Karpas-422 (cell line): Measurements from ENCODE around the gene CWC27. TPM values are rescaled to one million over a fixed set of nuclear protein-coding genes. Genes with fewer than 3 reads are reported as not detected.

Experiments used
- DNase-seq: peaks from one replicate; pipeline ENCODE4 v3.0.0-alpha.2; 2015
- H2AFZ ChIP-seq: fragments of 200-600 bp; sonication (generic); 2 replicates; pipeline ENCODE4 v1.6.1; 2014; ENCODE audit warnings: antibody characterized with exemption, low read length, mixed read lengths
- H3K27ac ChIP-seq: fragments of 200-600 bp; sonication (generic); 2 replicates; pipeline ENCODE4 v1.5.1; 2014; ENCODE audit warnings: mild to moderate bottlenecking, low read length, moderate library complexity
- H3K27me3 ChIP-seq: fragments of 200-600 bp; sonication (generic); 2 replicates; pipeline ENCODE4 v1.6.1; 2014; ENCODE audit warnings: low read length, mixed read lengths
- H3K36me3 ChIP-seq: fragments of 200-600 bp; sonication (generic); 2 replicates; pipeline ENCODE4 v1.6.1; 2014; ENCODE audit warnings: low read length, mixed read lengths; ENCODE audit not compliant: insufficient read depth
- H3K4me1 ChIP-seq: fragments of 200-600 bp; sonication (generic); 2 replicates; pipeline ENCODE4 v1.6.1; 2014; ENCODE audit warnings: mild to moderate bottlenecking, low read length, mixed read lengths
- H3K4me2 ChIP-seq: fragments of 200-600 bp; sonication (generic); 2 replicates; pipeline ENCODE4 v1.6.1; 2014; ENCODE audit warnings: low read length, low read depth, mild to moderate bottlenecking; ENCODE audit not compliant: poor library complexity, severe bottlenecking
- H3K4me3 ChIP-seq: fragments of 200-600 bp; sonication (generic); 2 replicates; pipeline ENCODE4 v1.5.1; 2014; ENCODE audit warnings: mild to moderate bottlenecking, antibody characterized with exemption, low read length, mixed read lengths
- H3K79me2 ChIP-seq: fragments of 200-600 bp; sonication (generic); 2 replicates; pipeline ENCODE4 v1.6.1; 2014; ENCODE audit warnings: mild to moderate bottlenecking, low read length, mixed read lengths
- H3K9ac ChIP-seq: fragments of 200-600 bp; sonication (generic); 2 replicates; pipeline ENCODE4 v1.6.0; 2014; ENCODE audit warnings: low read length
- H3K9me2 ChIP-seq: fragments of 200-600 bp; sonication (generic), shearing (Covaris generic); replicated peaks from 2 replicates; pipeline ENCODE4 v1.6.0; 2014; ENCODE audit warnings: mild to moderate bottlenecking, low read length, moderate library complexity; ENCODE audit not compliant: insufficient read depth
- H3K9me3 ChIP-seq: fragments of 300-700, 200-600 bp; sonication (generic); 2 replicates; pipeline ENCODE4 v1.6.1; 2014; ENCODE audit warnings: low read length, mixed read lengths
- H4K20me1 ChIP-seq: fragments of 200-600 bp; sonication (generic); 2 replicates; pipeline ENCODE4 v1.6.1; 2014; ENCODE audit warnings: mild to moderate bottlenecking, antibody characterized with exemption, low read length, low read depth; ENCODE audit not compliant: insufficient read depth
- total RNA-seq: library from RNA; depleted of rRNA; stranded (reverse); fragments of >200 nt; shearing (Covaris generic); gene quantifications from 2 replicates; pipeline ENCODE4 v1.2.3, GENCODE V29; 2014; ENCODE audit warnings: low replicate concordance

The CWC27 gene
- total RNA-seq, 1 experiment from 2014 or later = 24.5 TPM

DNA sequence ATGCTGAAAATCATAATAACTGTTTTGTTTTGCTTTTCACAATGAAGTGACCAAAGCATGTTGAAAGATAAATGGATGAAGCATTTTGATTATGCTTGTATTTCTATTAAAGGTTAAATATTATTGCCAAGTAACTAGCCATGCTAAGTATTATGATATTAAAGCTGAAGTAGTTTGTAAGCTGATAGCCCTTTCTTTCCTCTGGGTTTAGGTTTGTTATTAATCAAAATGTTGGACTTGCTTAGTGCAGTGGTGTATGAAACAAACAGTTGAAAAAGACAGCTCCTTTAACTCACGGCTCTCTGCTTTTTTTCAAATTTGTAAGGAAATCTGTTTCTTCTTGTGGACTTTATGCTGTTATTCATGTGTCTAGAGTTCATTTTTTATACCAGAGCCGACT, 246.0 kb downstream of the CWC27 start:
- H3K36me3 ChIP-seq = no peaks in the 10 kb centered on the region
- DNase-seq = no peak
- no peak overlapping the region for H3K9ac ChIP-seq
- H4K20me1 ChIP-seq = no peaks in the 10 kb centered on the region
- no peaks in the 10 kb centered on the region for H3K79me2 ChIP-seq
- no peaks in the 10 kb centered on the region for H3K9me3 ChIP-seq
- H3K9me2 ChIP-seq = no peaks in the 10 kb centered on the region
- H3K27ac ChIP-seq = no peak overlapping the region
- H3K4me1 ChIP-seq = no peaks in the 10 kb centered on the region
- H3K4me3 ChIP-seq = no peak overlapping the region
- no peak overlapping the region for H3K4me2 ChIP-seq
- H3K27me3 ChIP-seq = no peaks in the 10 kb centered on the region
- no peak overlapping the region for H2AFZ ChIP-seq

- H2AFZ ChIP-seq = no peak overlapping the region
- H3K27ac ChIP-seq = no peak overlapping the region
- H3K27me3 ChIP-seq = no peaks in the 10 kb centered on the region
- no peaks in the 10 kb centered on the region for H3K36me3 ChIP-seq
- no peak for DNase-seq
- no peaks in the 10 kb centered on the region for H3K4me1 ChIP-seq
- H3K9me2 ChIP-seq = no peaks in the 10 kb centered on the region
- H3K4me3 ChIP-seq = no peak overlapping the region
- no peaks in the 10 kb centered on the region for H3K79me2 ChIP-seq
- H3K4me2 ChIP-seq = no peak overlapping the region
- H3K9me3 ChIP-seq = no peaks in the 10 kb centered on the region
- no peaks in the 10 kb centered on the region; the same call in 1 of the 2 replicates for H4K20me1 ChIP-seq
- H3K9ac ChIP-seq = no peak overlapping the region
Measured at GRCh38 chr5:65015767-65016166, 247.0 kb downstream of the CWC27 start.

- H2AFZ ChIP-seq = no peak overlapping the region
- no peaks in the 10 kb centered on the region for H3K9me2 ChIP-seq
- no peak overlapping the region for H3K27ac ChIP-seq
- H3K4me1 ChIP-seq = no peaks in the 10 kb centered on the region
- no peak overlapping the region for H3K4me2 ChIP-seq
- no peak overlapping the region for H3K9ac ChIP-seq
- DNase-seq = no peak
- H3K36me3 ChIP-seq = no peaks in the 10 kb centered on the region
- no peak overlapping the region for H3K4me3 ChIP-seq
- H3K27me3 ChIP-seq = no peaks in the 10 kb centered on the region
- H3K9me3 ChIP-seq = no peaks in the 10 kb centered on the region
- H4K20me1 ChIP-seq = no peaks in the 10 kb centered on the region; the same call in 1 of the 2 replicates
- no peaks in the 10 kb centered on the region for H3K79me2 ChIP-seq
Measured at GRCh38 chr5:65017636-65018035, 248.9 kb downstream of the CWC27 start.

GRCh38 chr5:65018763-65019162, 250.0 kb downstream of the CWC27 start:
- no peak overlapping the region for H3K27ac ChIP-seq
- no peaks in the 10 kb centered on the region for H3K4me1 ChIP-seq
- H3K27me3 ChIP-seq = no peaks in the 10 kb centered on the region
- no peak overlapping the region for H3K9ac ChIP-seq
- H3K79me2 ChIP-seq = no peaks in the 10 kb centered on the region
- H2AFZ ChIP-seq = no peak overlapping the region
- no peaks in the 10 kb centered on the region for H3K9me2 ChIP-seq
- no peaks in the 10 kb centered on the region for H3K36me3 ChIP-seq
- no peaks in the 10 kb centered on the region; the same call in 1 of the 2 replicates for H4K20me1 ChIP-seq
- DNase-seq = no peak
- no peak overlapping the region for H3K4me2 ChIP-seq
- H3K4me3 ChIP-seq = no peak overlapping the region
- no peaks in the 10 kb centered on the region for H3K9me3 ChIP-seq

GRCh38 chr5:65020492-65020891, 251.8 kb downstream of the CWC27 start:
- no peak overlapping the region for H2AFZ ChIP-seq
- no peaks in the 10 kb centered on the region; the same call in 1 of the 2 replicates for H4K20me1 ChIP-seq
- H3K4me3 ChIP-seq = no peak overlapping the region
- H3K36me3 ChIP-seq = no peaks in the 10 kb centered on the region
- H3K79me2 ChIP-seq = no peaks in the 10 kb centered on the region
- H3K27me3 ChIP-seq = no peaks in the 10 kb centered on the region
- no peaks in the 10 kb centered on the region for H3K4me1 ChIP-seq
- H3K9ac ChIP-seq = no peak overlapping the region
- DNase-seq = no peak
- H3K27ac ChIP-seq = no peak overlapping the region
- no peaks in the 10 kb centered on the region for H3K9me2 ChIP-seq
- H3K4me2 ChIP-seq = no peak overlapping the region
- H3K9me3 ChIP-seq = no peaks in the 10 kb centered on the region

DNA sequence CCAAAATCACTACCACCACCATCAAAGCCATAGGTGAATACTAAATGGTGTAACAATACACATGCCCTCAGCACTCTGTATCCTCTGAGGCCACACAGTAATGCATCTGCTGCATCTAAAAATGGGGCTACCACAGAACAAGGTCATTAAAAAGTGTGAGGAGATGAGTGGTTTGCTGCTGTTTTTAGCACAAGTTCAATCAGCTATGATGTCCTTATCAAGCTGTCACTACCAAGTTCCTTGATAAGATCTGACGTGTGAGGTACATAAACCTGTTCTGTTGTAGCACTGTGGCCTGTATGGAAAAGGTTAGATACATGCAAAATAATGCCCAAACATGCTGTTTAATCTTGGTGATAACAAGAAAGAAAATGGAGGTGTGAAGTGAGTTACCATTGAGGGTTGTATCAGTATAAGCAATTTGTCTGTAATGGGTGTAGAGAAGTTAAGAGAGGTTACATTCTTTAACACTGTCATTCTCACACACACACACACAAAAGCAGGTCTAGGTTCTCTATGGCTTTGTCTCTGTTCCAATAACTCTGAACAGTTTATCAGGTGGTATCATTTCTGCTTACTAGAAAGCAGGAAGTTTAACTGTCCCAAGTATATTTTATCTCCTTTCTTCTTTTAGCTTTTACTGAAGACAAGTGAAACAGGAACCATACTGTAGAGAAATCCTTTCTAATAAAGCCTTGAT, 252.9 kb downstream of the CWC27 start:
- no peaks in the 10 kb centered on the region for H3K9me3 ChIP-seq
- no peaks in the 10 kb centered on the region for H3K36me3 ChIP-seq
- no peak overlapping the region for H3K4me2 ChIP-seq
- no peak overlapping the region for H3K4me3 ChIP-seq
- no peak overlapping the region for H2AFZ ChIP-seq
- H3K9ac ChIP-seq = no peak overlapping the region
- peak; percentile 53 for DNase-seq
- H3K27me3 ChIP-seq = no peaks in the 10 kb centered on the region
- H4K20me1 ChIP-seq = no peaks in the 10 kb centered on the region; the same call in 1 of the 2 replicates
- H3K27ac ChIP-seq = no peak overlapping the region
- no peaks in the 10 kb centered on the region for H3K79me2 ChIP-seq
- H3K9me2 ChIP-seq = no peaks in the 10 kb centered on the region
- no peaks in the 10 kb centered on the region for H3K4me1 ChIP-seq

DNA sequence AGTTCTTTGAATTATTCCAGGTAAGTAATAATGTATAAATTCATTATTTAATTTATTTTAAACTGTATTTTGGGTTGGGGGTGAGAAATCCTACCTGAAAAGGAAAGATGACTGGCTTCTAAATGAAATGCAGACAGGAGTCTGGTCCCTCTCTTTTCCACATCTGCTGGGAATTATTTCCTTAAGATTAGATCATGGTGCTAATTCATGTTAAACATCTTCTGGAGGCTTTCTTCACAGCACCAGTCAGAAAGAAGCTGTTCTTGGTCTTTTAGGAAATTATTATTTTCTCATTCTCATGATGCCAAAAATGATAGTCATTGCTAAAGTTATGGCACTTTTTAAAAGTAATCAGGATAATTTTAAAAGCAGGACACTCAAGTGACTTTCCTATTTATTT, 254.2 kb downstream of the CWC27 start:
- Histone ChIP-seq H3K27ac (no peak overlapping the region), H3K36me3 (no peaks in the 10 kb centered on the region), H2AFZ (no peak overlapping the region), H3K4me1 (no peaks in the 10 kb centered on the region), H3K4me3 (no peak overlapping the region), H3K79me2 (no peaks in the 10 kb centered on the region), H3K4me2 (no peak overlapping the region), H3K9me3 (no peaks in the 10 kb centered on the region), H3K27me3 (no peaks in the 10 kb centered on the region), H3K9ac (no peak overlapping the region), H4K20me1 (no peaks in the 10 kb centered on the region; the same call in 1 of the 2 replicates), H3K9me2 (no peaks in the 10 kb centered on the region)
- DNase-seq = no peak

- no peak overlapping the region for H2AFZ ChIP-seq
- H4K20me1 ChIP-seq = no peaks in the 10 kb centered on the region; the same call in 1 of the 2 replicates
- H3K79me2 ChIP-seq = no peaks in the 10 kb centered on the region
- no peaks in the 10 kb centered on the region for H3K27me3 ChIP-seq
- no peak overlapping the region for H3K9ac ChIP-seq
- H3K27ac ChIP-seq = no peak overlapping the region
- H3K9me2 ChIP-seq = no peaks in the 10 kb centered on the region
- no peaks in the 10 kb centered on the region for H3K9me3 ChIP-seq
- H3K4me1 ChIP-seq = no peaks in the 10 kb centered on the region
- no peaks in the 10 kb centered on the region for H3K36me3 ChIP-seq
- no peak overlapping the region for H3K4me2 ChIP-seq
- no peak for DNase-seq
- no peak overlapping the region for H3K4me3 ChIP-seq
Measured at GRCh38 chr5:65024681-65025080, 256.0 kb downstream of the CWC27 start.
